Panc1 (cell line): Measurements from ENCODE around the gene ENPP3. TPM values are rescaled to one million over a fixed set of nuclear protein-coding genes. Genes with fewer than 3 reads are reported as not detected.
A peak's percentile ranks its signal among the peaks of the same experiment; 100 is the strongest.

ENCODE experiments used
- ATAC-seq: fragments of 200-7000 bp; cut with Tn5 transposase; 2 replicates; pipeline ENCODE4 v1.9.1; 2020; ENCODE audit warnings: mild to moderate bottlenecking, moderate library complexity
- BruUV-seq: library from RNA; stranded (reverse); fragments of 400-500 nt; replicated peaks from 2 replicates; lab custom pipeline; 2021; lab: Mats Ljungman, UMichigan
- CTCF ChIA-PET: fragments of 300-600 bp; sonication (Branson Sonifier 250); formaldehyde crosslinking; loops from one replicate; lab custom pipeline; 2022; ENCODE audit warnings: antibody characterized with exemption; lab: Charles Lee
- POLR2A ChIA-PET: fragments of 300-600 bp; sonication (Branson Sonifier 250); formaldehyde crosslinking; loops from one replicate; lab custom pipeline; 2022; ENCODE audit warnings: antibody characterized with exemption; lab: Charles Lee
- DNase-seq: peaks from one replicate; pipeline ENCODE4 v3.0.0-alpha.2; 2010; ENCODE audit warnings: low read depth, low spot score
- H3K27ac ChIP-seq: 2 replicates; pipeline ENCODE4 v1.5.1; 2011; ENCODE audit warnings: mild to moderate bottlenecking, low read length, inconsistent platforms
- H3K27me3 ChIP-seq: fragments of 200-500 bp; sonication (Bioruptor generic); 2 replicates; pipeline ENCODE4 v1.6.0; 2014; ENCODE audit warnings: low read length, inconsistent platforms; ENCODE audit not compliant: control insufficient read depth, insufficient read depth
- H3K36me3 ChIP-seq: fragments of 200-500 bp; sonication (Bioruptor generic); 2 replicates; pipeline ENCODE4 v1.5.1; 2014; ENCODE audit warnings: inconsistent platforms, mild to moderate bottlenecking, low read length, moderate library complexity; ENCODE audit not compliant: control insufficient read depth, insufficient read depth
- H3K4me1 ChIP-seq: 2 replicates; pipeline ENCODE4 v1.5.1; 2011; ENCODE audit warnings: inconsistent platforms, mild to moderate bottlenecking, low read length, moderate library complexity; ENCODE audit not compliant: control insufficient read depth, insufficient read depth
- H3K4me3 ChIP-seq, 2 experiments: 2 replicates each; pipeline ENCODE4 v1.5.1; 2011 to 2012; ENCODE audit warnings: low read depth in 2 of 2, low read length in 2 of 2, mild to moderate bottlenecking in 2 of 2, inconsistent platforms in 1 of 2, moderate library complexity in 1 of 2
- H3K9me3 ChIP-seq: fragments of 200-500 bp; sonication (Bioruptor generic); 2 replicates; pipeline ENCODE4 v1.5.1; 2014; ENCODE audit warnings: low read depth, mild to moderate bottlenecking, inconsistent platforms, low read length, moderate library complexity; ENCODE audit not compliant: control insufficient read depth, insufficient read depth
- CTCF ChIP-seq: fragments of 450-650 bp; IDR thresholded peaks from 2 replicates; pipeline ENCODE4 v1.5.1; 2017; ENCODE audit warnings: mild to moderate bottlenecking
- POLR2AphosphoS5 ChIP-seq: IDR thresholded peaks from 2 replicates; pipeline ENCODE4 v1.6.1; 2012; ENCODE audit warnings: mild to moderate bottlenecking, low read depth, low read length, moderate library complexity
- REST ChIP-seq, 2 experiments: IDR thresholded peaks; 2 replicates each; pipeline ENCODE4 v1.6.1; 2011 to 2012; ENCODE audit warnings: low read depth in 2 of 2, control low read depth in 1 of 2, low read length in 1 of 2, mild to moderate bottlenecking in 1 of 2, moderate library complexity in 1 of 2; ENCODE audit not compliant: insufficient read depth in 1 of 2
- SIN3A ChIP-seq: IDR thresholded peaks from 2 replicates; pipeline ENCODE4 v1.6.1; 2012; ENCODE audit warnings: low read depth, mild to moderate bottlenecking, low read length, moderate library complexity, borderline replicate concordance; ENCODE audit not compliant: insufficient read depth
- TCF7L2 ChIP-seq: IDR thresholded peaks from 2 replicates; pipeline ENCODE4 v1.6.1; 2011; ENCODE audit warnings: mild to moderate bottlenecking, low read depth, low read length, inconsistent platforms
- in situ Hi-C: cut with HindIII; loops from 2 replicates; pipeline ENCODE4 v1.10.0; 2016; ENCODE audit warnings: low sequenced_read_pairs, low pct_unique_long_range_greater_than_20kb
- intact Hi-C: fragments of 100-400 bp; cut with micrococcal nuclease; formaldehyde crosslinking; loops from one replicate; pipeline ENCODE4 v1.10.0; 2022; ENCODE audit not compliant: unreplicated experiment
- total RNA-seq: library from RNA; stranded (reverse); gene quantifications from one replicate; pipeline ENCODE4 v1.2.1, GENCODE V29; 2021; ENCODE audit not compliant: unreplicated experiment

The ENPP3 gene
- total RNA-seq, 1 experiment from 2014 or later, result not detected

GRCh38 chr6:131627724-131628682 lies 9.1 kb upstream of the ENPP3 start, which contains the start of gene MED23:
Gene MED23 (minus strand): TSS chr6:131628242. CDS start chr6:131628049, 193 bp downstream.
- Histone ChIP-seq H3K9me3 (no peaks in the 10 kb centered on the region), H3K27me3 (0 out of 2 replicates have a peak, but pooled peaks cover 2% of the 10 kb centered on the region), H3K4me1 (peaks cover 7% of the 10 kb centered on the region; the same call in 1 of the 2 replicates), H3K36me3 (peaks cover 16% of the 10 kb centered on the region), H3K27ac (peak within 1 kb of the TSS; percentile 77), H3K4me3 (peak within 1 kb of the TSS; percentile 67 to 71)
- peak; percentile 90 for TF ChIP-seq POLR2AphosphoS5
- peak; percentile 65; the same call in 1 of the 2 replicates for TF ChIP-seq TCF7L2
- peak; percentile 100 for TF ChIP-seq CTCF
- peak; percentile 82; the same call in 1 of the 2 replicates for TF ChIP-seq SIN3A
- no peak for TF ChIP-seq REST (IDR thresholded peaks at IDR 0.05; ENCODE audit: insufficient read depth in 1 of 2, low read depth in 2 of 2, low read length in 1 of 2)
- intact Hi-C loops (loop anchor here (10.0 kb wide), 1 partner anchor 753 kb away; no protein-coding TSS in a partner anchor), in situ Hi-C loops (no loop called here)
- ATAC-seq (peak; percentile 99), DNase-seq (peak; percentile 73)
- CTCF ChIA-PET, result interaction anchor here (0.6 to 1.6 kb wide), 4 partner anchors 12 to 182 kb away, joined by 3 to 14 read pairs (median 4); no protein-coding TSS in a partner anchor
- POLR2A ChIA-PET, result interaction anchor here (0.5 to 0.7 kb wide), 3 partner anchors 29 to 1273 kb away, joined by 5 to 9 read pairs (median 9); no protein-coding TSS in a partner anchor
- BruUV-seq, result no TSS peak

GRCh38 chr6:131628726-131629125 lies 8.4 kb upstream of the ENPP3 start:
- ChIA-PET POLR2A (interaction anchor here (0.5 kb wide), 1 partner anchor 28 kb away, joined by 9 read pairs; no protein-coding TSS in a partner anchor), CTCF (interaction anchor here (1.2 to 1.6 kb wide), 2 partner anchors 13 to 19 kb away, joined by 3 to 4 read pairs; no protein-coding TSS in a partner anchor)
- Histone ChIP-seq H3K4me3 (peak overlapping the region; percentile 50 to 71), H3K27me3 (0 out of 2 replicates have a peak, but pooled peaks cover 2% of the 10 kb centered on the region), H3K4me1 (peaks cover 7% of the 10 kb centered on the region; the same call in 1 of the 2 replicates), H3K27ac (peak overlapping the region; percentile 59), H3K36me3 (peaks cover 12% of the 10 kb centered on the region), H3K9me3 (no peaks in the 10 kb centered on the region)
- intact Hi-C loops (loop anchor here (10.0 kb wide), 1 partner anchor 754 kb away; no protein-coding TSS in a partner anchor), in situ Hi-C loops (no loop called here)
- no TSS peak for BruUV-seq
- DNase-seq, result no peak
- TF ChIP-seq CTCF (no peak), SIN3A (no peak), REST (IDR thresholded peaks at IDR 0.05; ENCODE audit: insufficient read depth in 1 of 2, low read depth in 2 of 2, low read length in 1 of 2) (no peak), TCF7L2 (no peak), POLR2AphosphoS5 (no peak)
- ATAC-seq, result no peak
